HepG2 (cell line): ENCODE results near the gene MOK. TPM values are rescaled to one million over a fixed set of nuclear protein-coding genes. Genes with fewer than 3 reads are reported as not detected.

Source experiments
- AHDC1 ChIP-seq: sonication (generic); formaldehyde crosslinking; IDR thresholded peaks from 2 replicates; pipeline ENCODE4 v1.5.1; 2020; ENCODE audit warnings: mild to moderate bottlenecking, missing genetic modification reagents, borderline replicate concordance
- CCDC6 ChIP-seq: sonication (generic); formaldehyde crosslinking; IDR thresholded peaks from 2 replicates; pipeline ENCODE4 v1.8.1; 2022; ENCODE audit warnings: mild to moderate bottlenecking, missing genetic modification reagents, moderate library complexity
- GABPB1 ChIP-seq: IDR thresholded peaks from 2 replicates; pipeline ENCODE4 v1.6.1; 2016; ENCODE audit warnings: mild to moderate bottlenecking, missing genetic modification reagents, moderate library complexity, missing compliant biosample characterization
- HIVEP1 ChIP-seq: sonication (generic); formaldehyde crosslinking; IDR thresholded peaks from 2 replicates; pipeline ENCODE4 v1.4.0; 2020; ENCODE audit warnings: mild to moderate bottlenecking, missing genetic modification reagents
- HNRNPH1 ChIP-seq: fragments of 200-400 bp; formaldehyde crosslinking; optimal IDR thresholded peaks from 2 replicates; pipeline ENCODE3; 2017; ENCODE audit warnings: mild to moderate bottlenecking, low read depth, low read length
- HOXA3 ChIP-seq: sonication (generic); formaldehyde crosslinking; IDR thresholded peaks from 2 replicates; pipeline ENCODE4 v1.5.0; 2020; ENCODE audit warnings: missing genetic modification reagents
- MIXL1 ChIP-seq: IDR thresholded peaks from 2 replicates; pipeline ENCODE4 v1.6.1; 2016
- NFIC ChIP-seq: IDR thresholded peaks from 2 replicates; pipeline ENCODE4 v1.6.1; 2012; ENCODE audit warnings: mild to moderate bottlenecking, low read length, inconsistent platforms
- NONO ChIP-seq, 2 experiments: fragments of 450-650 bp in 1 of 2; sonication (generic) in 1 of 2; formaldehyde crosslinking in 1 of 2; IDR thresholded peaks in 1 of 2; conservative IDR thresholded peaks in 1 of 2; 2 replicates each; pipeline versions ENCODE4 v1.6.1 to v1.8.0; 2017 to 2022; ENCODE audit warnings: mild to moderate bottlenecking in 1 of 2, missing genetic modification reagents in 1 of 2, moderate library complexity in 1 of 2
- SOX5 ChIP-seq: IDR thresholded peaks from 2 replicates; pipeline ENCODE4 v1.6.1; 2016; ENCODE audit warnings: borderline replicate concordance
- STAG1 ChIP-seq: sonication (generic); formaldehyde crosslinking; IDR thresholded peaks from 2 replicates; pipeline ENCODE4 v1.4.0; 2020; ENCODE audit warnings: missing genetic modification reagents
- THAP11 ChIP-seq: IDR thresholded peaks from 2 replicates; pipeline ENCODE4 v1.6.1; 2016; ENCODE audit warnings: missing biosample characterization, missing genetic modification reagents
- ZNF441 ChIP-seq: sonication (generic); formaldehyde crosslinking; IDR thresholded peaks from 2 replicates; pipeline ENCODE4 v1.7.0; 2021; ENCODE audit warnings: missing genetic modification reagents, borderline replicate concordance
- ZNF619 ChIP-seq: sonication (generic); formaldehyde crosslinking; IDR thresholded peaks from 2 replicates; pipeline ENCODE4 v1.4.0; 2020; ENCODE audit warnings: mild to moderate bottlenecking, missing genetic modification reagents
- polyA plus RNA-seq, 8 experiments: library from polyadenylated mRNA; depleted of rRNA in 3 of 8; stranded (reverse) in 7 of 8; unstranded in 1 of 8; fragments of >200 nt; fragmentation: Illumina TruSeq in 4 of 8; extraction: Trizol in 4 of 8; gene quantifications; 2 replicates each; pipeline versions ENCODE4 v1.2.1 to v1.2.3, GENCODE V29; 2011 to 2016; ENCODE audit warnings: low read depth in 4 of 8, missing spikeins in 1 of 8, mixed read lengths in 1 of 8; ENCODE audit not compliant: insufficient read depth in 1 of 8
- total RNA-seq, 5 experiments: library from RNA; depleted of rRNA; stranded (reverse); fragments of >200 nt; fragmentation: Illumina TruSeq; extraction: Trizol; gene quantifications; 2 replicates each; pipeline ENCODE4 v1.2.3, GENCODE V29; 2016; ENCODE audit warnings: low read depth in 1 of 5
- TF ChIP-seq, protein P1 (sequence below): sonication (generic); formaldehyde crosslinking; IDR thresholded peaks from 2 replicates; pipeline ENCODE4 v1.8.1; 2022; ENCODE audit warnings: mild to moderate bottlenecking, missing genetic modification reagents
- TF ChIP-seq, protein P2 (sequence below): sonication (generic); formaldehyde crosslinking; conservative IDR thresholded peaks from 2 replicates; pipeline ENCODE4 v1.8.0; 2022; ENCODE audit warnings: low read depth, missing genetic modification reagents
- TF ChIP-seq, protein P3 (sequence below): sonication (generic); formaldehyde crosslinking; IDR thresholded peaks from 2 replicates; pipeline ENCODE4 v1.4.0; 2020; ENCODE audit warnings: mild to moderate bottlenecking, missing genetic modification reagents

The MOK gene
- total and polyA plus RNA-seq, 2 of the 13 experiments (the other 11 are each of a cell fraction or from before 2014, with no cell fraction given), result 15.3 to 16.9 TPM

- TF ChIP-seq AHDC1 (CRISPR knock-in tag), result peak; percentile 57; the same call in 1 of the 2 replicates
- peak; percentile 53; the same call in 1 of the 2 replicates for TF ChIP-seq SOX5 (CRISPR knock-in tag)
- TF ChIP-seq, protein P1, sequence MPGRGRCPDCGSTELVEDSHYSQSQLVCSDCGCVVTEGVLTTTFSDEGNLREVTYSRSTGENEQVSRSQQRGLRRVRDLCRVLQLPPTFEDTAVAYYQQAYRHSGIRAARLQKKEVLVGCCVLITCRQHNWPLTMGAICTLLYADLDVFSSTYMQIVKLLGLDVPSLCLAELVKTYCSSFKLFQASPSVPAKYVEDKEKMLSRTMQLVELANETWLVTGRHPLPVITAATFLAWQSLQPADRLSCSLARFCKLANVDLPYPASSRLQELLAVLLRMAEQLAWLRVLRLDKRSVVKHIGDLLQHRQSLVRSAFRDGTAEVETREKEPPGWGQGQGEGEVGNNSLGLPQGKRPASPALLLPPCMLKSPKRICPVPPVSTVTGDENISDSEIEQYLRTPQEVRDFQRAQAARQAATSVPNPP (CRISPR knock-in tag), result no peak
- TF ChIP-seq THAP11 (CRISPR knock-in tag), result peak; percentile 12; the same call in 1 of the 2 replicates
- TF ChIP-seq NFIC, result peak; percentile 66
- peak; percentile 24; the same call in 1 of the 2 replicates for TF ChIP-seq GABPB1 (CRISPR knock-in tag)
- 0 out of 2 replicates have a peak, but pooled peaks have one; percentile 6 for TF ChIP-seq STAG1
- TF ChIP-seq HOXA3, result peak; percentile 28
- TF ChIP-seq, protein P2, sequence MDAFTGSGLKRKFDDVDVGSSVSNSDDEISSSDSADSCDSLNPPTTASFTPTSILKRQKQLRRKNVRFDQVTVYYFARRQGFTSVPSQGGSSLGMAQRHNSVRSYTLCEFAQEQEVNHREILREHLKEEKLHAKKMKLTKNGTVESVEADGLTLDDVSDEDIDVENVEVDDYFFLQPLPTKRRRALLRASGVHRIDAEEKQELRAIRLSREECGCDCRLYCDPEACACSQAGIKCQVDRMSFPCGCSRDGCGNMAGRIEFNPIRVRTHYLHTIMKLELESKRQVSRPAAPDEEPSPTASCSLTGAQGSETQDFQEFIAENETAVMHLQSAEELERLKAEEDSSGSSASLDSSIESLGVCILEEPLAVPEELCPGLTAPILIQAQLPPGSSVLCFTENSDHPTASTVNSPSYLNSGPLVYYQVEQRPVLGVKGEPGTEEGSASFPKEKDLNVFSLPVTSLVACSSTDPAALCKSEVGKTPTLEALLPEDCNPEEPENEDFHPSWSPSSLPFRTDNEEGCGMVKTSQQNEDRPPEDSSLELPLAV (CRISPR knock-in tag), result no peak
- 0 out of 2 replicates have a peak, but pooled peaks have one; percentile 29 for TF ChIP-seq ZNF441 (CRISPR knock-in tag)
- TF ChIP-seq ZNF619 (CRISPR knock-in tag), result no peak
- TF ChIP-seq NONO (IDR thresholded peaks at IDR 0.05), result no peak
- TF ChIP-seq NONO (CRISPR knock-in tag; conservative IDR thresholded peaks at IDR 0.05), result 0 out of 2 replicates have a peak, but pooled peaks have one; percentile 7
- TF ChIP-seq MIXL1 (CRISPR knock-in tag), result peak; percentile 36; the same call in 1 of the 2 replicates
- peak; percentile 59 for TF ChIP-seq HNRNPH1
- no peak for TF ChIP-seq HIVEP1 (CRISPR knock-in tag)
- TF ChIP-seq, protein P3, sequence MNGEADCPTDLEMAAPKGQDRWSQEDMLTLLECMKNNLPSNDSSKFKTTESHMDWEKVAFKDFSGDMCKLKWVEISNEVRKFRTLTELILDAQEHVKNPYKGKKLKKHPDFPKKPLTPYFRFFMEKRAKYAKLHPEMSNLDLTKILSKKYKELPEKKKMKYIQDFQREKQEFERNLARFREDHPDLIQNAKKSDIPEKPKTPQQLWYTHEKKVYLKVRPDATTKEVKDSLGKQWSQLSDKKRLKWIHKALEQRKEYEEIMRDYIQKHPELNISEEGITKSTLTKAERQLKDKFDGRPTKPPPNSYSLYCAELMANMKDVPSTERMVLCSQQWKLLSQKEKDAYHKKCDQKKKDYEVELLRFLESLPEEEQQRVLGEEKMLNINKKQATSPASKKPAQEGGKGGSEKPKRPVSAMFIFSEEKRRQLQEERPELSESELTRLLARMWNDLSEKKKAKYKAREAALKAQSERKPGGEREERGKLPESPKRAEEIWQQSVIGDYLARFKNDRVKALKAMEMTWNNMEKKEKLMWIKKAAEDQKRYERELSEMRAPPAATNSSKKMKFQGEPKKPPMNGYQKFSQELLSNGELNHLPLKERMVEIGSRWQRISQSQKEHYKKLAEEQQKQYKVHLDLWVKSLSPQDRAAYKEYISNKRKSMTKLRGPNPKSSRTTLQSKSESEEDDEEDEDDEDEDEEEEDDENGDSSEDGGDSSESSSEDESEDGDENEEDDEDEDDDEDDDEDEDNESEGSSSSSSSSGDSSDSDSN (CRISPR knock-in tag), result 0 out of 2 replicates have a peak, but pooled peaks have one; percentile 15
- 0 out of 2 replicates have a peak, but pooled peaks have one; percentile 8 for TF ChIP-seq CCDC6
These were observed 16.8 kb upstream of the MOK start (continued) for GRCh38 chr14:102321456-102322422.
